HEK293T (cell line): ENCODE results near the gene KBTBD6.

Source experiments
- CTCF ChIA-PET: fragments of 350-600 bp; formaldehyde crosslinking; extraction: SDS; loops from one replicate; lab custom pipeline; 2021; ENCODE audit warnings: antibody characterized with exemption, inconsistent platforms; lab: Yijun Ruan, JAX
- POLR2A ChIA-PET: fragments of 350-600 bp; formaldehyde crosslinking; extraction: SDS; loops from one replicate; lab custom pipeline; 2020; ENCODE audit warnings: antibody characterized with exemption, inconsistent platforms; lab: Yijun Ruan, JAX
- DNase-seq: peaks from one replicate; pipeline ENCODE4 v3.0.0; 2012; ENCODE audit warnings: mixed read lengths; ENCODE audit errors: extremely low spot score
- ARNT ChIP-seq: fragments of 450-650 bp; IDR thresholded peaks from 2 replicates; pipeline ENCODE4 v1.6.1; 2017; ENCODE audit warnings: mild to moderate bottlenecking
- BHLHE40 ChIP-seq: fragments of 450-650 bp; IDR thresholded peaks from 2 replicates; pipeline ENCODE4 v1.6.1; 2016; ENCODE audit warnings: mild to moderate bottlenecking, moderate library complexity, borderline replicate concordance
- CTBP1 ChIP-seq: fragments of 450-650 bp; IDR thresholded peaks from 2 replicates; pipeline ENCODE4 v1.6.1; 2016; ENCODE audit warnings: borderline replicate concordance
- ELF4 ChIP-seq: fragments of 450-650 bp; IDR thresholded peaks from 2 replicates; pipeline ENCODE4 v1.6.1; 2017; ENCODE audit warnings: antibody characterized with exemption
- FOXA1 ChIP-seq: fragments of 450-650 bp; IDR thresholded peaks from 2 replicates; pipeline ENCODE4 v1.6.1; 2016; ENCODE audit warnings: mild to moderate bottlenecking
- FOXK2 ChIP-seq: fragments of 450-650 bp; IDR thresholded peaks from 2 replicates; pipeline ENCODE4 v1.6.1; 2016; ENCODE audit warnings: mild to moderate bottlenecking
- FOXM1 ChIP-seq: fragments of 450-650 bp; IDR thresholded peaks from 2 replicates; pipeline ENCODE4 v1.6.1; 2017; ENCODE audit warnings: mild to moderate bottlenecking, borderline replicate concordance
- HDGF ChIP-seq: fragments of 450-650 bp; IDR thresholded peaks from 2 replicates; pipeline ENCODE4 v1.6.1; 2017; ENCODE audit warnings: antibody characterized with exemption, borderline replicate concordance
- L3MBTL2 ChIP-seq: fragments of 450-650 bp; conservative IDR thresholded peaks from 2 replicates; pipeline ENCODE4 v1.6.1; 2016; ENCODE audit warnings: mild to moderate bottlenecking
- LEF1 ChIP-seq: fragments of 450-650 bp; IDR thresholded peaks from 2 replicates; pipeline ENCODE4 v1.6.1; 2017; ENCODE audit warnings: mild to moderate bottlenecking, borderline replicate concordance
- NFRKB ChIP-seq: fragments of 450-650 bp; IDR thresholded peaks from 2 replicates; pipeline ENCODE4 v1.6.1; 2016; ENCODE audit warnings: mild to moderate bottlenecking, moderate library complexity
- SP1 ChIP-seq: fragments of 450-650 bp; IDR thresholded peaks from 2 replicates; pipeline ENCODE4 v1.6.1; 2017
- SUZ12 ChIP-seq: fragments of 450-650 bp; IDR thresholded peaks from 2 replicates; pipeline ENCODE4 v1.6.1; 2016; ENCODE audit warnings: mild to moderate bottlenecking
- TARDBP ChIP-seq: fragments of 450-650 bp; IDR thresholded peaks from 2 replicates; pipeline ENCODE4 v1.6.1; 2016
- ZNF384 ChIP-seq: fragments of 450-650 bp; IDR thresholded peaks from 2 replicates; pipeline ENCODE4 v1.6.1; 2016
- TF ChIP-seq, protein P1 (sequence below): fragments of 450-650 bp; IDR thresholded peaks from 2 replicates; pipeline ENCODE4 v1.6.1; 2016

KBTBD6 gene

DNA sequence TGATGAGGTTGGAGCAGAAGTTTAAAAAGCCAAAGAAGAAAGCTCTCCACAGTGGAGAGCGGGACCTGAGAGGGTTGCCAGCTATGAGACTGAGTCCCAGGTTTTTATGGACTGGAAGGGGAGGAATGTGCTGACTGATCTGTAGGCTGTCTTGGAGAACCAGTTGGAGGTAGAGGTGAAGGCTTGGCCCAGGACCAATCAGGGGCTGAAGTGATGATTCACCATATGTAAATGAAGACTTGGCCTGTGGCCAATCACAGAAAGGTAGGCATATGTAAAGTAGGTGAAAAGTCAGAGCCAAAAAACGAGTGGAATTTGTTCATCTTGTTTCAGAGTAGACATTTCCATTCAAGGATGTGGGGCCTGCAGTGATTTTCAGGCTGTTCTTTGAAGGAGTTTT lies 17.5 kb upstream of the KBTBD6 start:
- DNase-seq: no peak
- POLR2A ChIA-PET: no interaction called here
- CTCF ChIA-PET: no interaction called here
- TF ChIP-seq SP1 (no peak), FOXA1 (no peak), HDGF (no peak), ARNT (no peak), FOXM1 (no peak), TARDBP (no peak), FOXK2 (no peak), ZNF384 (no peak), L3MBTL2 (no peak), SUZ12 (no peak), ELF4 (no peak), LEF1 (no peak)
- TF ChIP-seq, protein P1, sequence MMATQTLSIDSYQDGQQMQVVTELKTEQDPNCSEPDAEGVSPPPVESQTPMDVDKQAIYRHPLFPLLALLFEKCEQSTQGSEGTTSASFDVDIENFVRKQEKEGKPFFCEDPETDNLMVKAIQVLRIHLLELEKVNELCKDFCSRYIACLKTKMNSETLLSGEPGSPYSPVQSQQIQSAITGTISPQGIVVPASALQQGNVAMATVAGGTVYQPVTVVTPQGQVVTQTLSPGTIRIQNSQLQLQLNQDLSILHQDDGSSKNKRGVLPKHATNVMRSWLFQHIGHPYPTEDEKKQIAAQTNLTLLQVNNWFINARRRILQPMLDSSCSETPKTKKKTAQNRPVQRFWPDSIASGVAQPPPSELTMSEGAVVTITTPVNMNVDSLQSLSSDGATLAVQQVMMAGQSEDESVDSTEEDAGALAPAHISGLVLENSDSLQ: no peak

DNA sequence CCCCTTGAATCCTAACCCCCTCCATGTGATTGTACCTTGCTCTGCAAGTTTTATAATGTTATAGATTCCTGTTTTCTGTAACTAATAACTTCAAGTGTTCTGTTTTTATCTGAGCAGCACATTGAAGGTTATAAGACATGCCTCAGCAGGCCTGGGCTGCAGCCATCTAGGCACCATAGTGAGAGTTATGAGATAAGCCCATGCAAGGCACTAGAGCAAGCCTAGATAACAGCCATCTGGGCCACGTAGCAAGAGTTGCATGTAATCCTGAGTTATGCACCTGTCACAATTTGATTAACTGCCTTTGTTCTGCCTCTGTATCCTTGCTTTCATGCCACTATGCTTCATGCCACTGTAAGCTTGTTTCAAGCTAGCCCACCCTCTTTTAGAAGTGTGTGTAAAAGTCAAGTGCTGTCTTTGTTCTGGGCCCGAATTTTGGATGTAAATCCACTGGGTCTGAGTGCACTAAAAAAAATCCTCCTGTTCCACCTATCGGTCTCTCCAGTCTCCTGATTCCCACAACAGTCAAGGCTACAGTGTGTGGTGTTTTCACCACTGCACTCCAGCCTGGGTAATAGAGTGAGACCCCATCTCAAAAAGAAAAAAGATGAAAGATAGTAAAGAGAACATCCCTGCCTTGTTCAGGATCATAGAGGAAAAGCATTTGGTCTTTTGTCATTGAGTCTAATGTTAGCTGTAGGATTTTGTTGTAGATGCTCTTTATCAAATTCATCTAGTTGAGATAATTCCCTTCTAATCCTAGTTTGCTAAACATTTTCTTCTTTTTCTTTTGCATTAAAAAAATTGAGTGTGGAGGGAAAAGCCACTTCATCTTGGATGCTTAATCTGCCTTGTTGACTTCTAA lies 16.0 kb upstream of the KBTBD6 start:
- TF ChIP-seq NFRKB (no peak), ELF4 (no peak), FOXK2 (no peak), L3MBTL2 (no peak), ZNF384 (no peak), FOXM1 (no peak), CTBP1 (no peak), BHLHE40 (no peak), ARNT (no peak), LEF1 (no peak), TARDBP (no peak), FOXA1 (no peak)
- ChIA-PET CTCF (no interaction called here), POLR2A (no interaction called here)
- DNase-seq: no peak

DNA sequence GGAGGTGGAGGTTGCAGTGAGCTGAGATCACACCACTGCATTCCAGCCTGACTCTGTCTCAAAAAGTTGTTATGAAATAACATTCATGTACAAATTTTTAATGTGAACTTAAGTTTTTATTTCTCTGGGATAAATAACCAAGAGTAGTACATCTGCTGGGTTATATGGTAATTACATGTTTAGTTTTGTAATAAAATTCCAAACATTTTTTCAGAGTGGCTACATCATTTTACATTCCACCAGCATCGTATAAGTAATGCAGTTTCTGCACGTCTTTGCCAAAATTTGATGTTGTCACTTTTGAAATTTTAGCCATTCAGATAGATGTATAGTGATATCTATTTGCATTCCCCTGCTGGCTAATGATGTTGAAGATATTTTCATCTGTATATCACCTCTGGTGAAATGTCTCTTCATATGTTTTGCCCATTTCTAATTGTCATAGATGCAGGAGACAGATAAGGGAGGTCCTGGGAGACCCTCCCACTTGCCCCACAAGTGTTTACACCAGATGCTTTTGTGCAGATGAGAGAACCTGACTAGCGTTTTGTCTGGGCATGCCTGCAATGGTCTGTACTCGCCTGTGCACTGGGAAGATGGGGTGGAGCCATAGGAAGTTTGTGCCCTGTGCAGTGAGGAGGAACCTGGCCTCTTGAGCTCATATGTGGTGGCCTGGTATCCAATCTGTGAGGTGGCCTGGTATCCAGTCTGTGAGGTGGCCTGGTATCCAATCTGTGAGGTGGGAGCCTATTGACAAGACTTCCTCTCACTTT lies 12.7 kb upstream of the KBTBD6 start:
- POLR2A ChIA-PET: no interaction called here
- DNase-seq: no peak
- CTCF ChIA-PET: no interaction called here
- TF ChIP-seq ELF4 (no peak), ARNT (no peak), HDGF (no peak), ZNF384 (no peak), CTBP1 (no peak), SP1 (no peak), LEF1 (no peak), SUZ12 (no peak), L3MBTL2 (no peak), FOXM1 (no peak), FOXA1 (no peak), NFRKB (no peak), FOXK2 (no peak), TARDBP (no peak), BHLHE40 (no peak)
- TF ChIP-seq, protein P1: no peak

DNA sequence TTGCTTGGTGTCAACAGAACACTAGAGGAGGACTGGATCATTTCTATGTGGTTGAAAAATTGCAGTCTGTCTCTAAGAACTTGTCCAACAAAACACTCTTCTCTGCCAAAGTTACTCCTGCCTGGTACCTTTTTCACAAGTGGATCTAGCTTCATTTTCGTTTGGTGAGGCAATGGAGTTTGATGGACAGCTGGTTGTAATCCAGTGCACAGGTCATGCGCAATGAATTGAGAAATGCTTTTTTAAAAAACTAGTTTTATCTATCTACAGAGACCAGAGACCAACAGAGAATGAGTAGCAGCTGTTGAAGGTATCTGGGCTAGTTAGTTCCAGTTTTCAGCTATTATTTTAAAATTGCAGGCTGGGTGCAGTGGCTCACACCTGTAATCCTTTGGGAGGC lies 12.0 kb upstream of the KBTBD6 start:
- TF ChIP-seq BHLHE40: no peak
- TF ChIP-seq HDGF: no peak
- no peak for TF ChIP-seq SP1
- ChIA-PET CTCF (no interaction called here), POLR2A (no interaction called here)
- DNase-seq: no peak

DNA sequence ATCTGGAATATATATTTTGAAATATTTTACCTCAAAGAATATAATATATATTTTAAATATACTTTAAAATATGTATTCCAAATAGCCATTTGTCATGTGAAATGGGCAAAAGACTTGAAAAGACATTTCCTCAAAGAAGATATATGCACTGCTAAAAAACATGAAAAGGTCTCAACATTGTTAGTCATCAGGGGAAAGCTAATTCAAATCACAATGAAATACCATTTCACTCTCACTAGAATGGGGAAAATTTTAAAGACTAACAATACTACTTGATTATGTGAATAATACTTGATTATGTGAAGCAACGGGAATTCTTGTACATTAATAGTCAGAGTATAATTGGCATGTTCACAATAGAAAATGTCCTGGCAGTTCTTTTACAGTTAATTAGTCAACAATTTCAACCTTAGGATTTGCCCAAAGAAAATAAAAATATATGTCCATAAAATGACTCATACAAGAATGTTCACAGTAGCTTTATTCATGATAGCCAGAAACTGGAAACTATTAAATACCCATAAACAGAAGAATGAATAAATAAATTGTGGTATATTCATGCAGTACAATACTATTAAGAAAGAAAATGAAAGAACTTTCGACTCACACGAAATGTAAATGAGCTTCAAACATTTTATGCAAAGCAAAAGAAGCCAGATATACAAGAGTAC lies 6.8 kb upstream of the KBTBD6 start:
- ChIA-PET CTCF (no interaction called here), POLR2A (no interaction called here)
- TF ChIP-seq FOXM1 (no peak), ZNF384 (no peak), BHLHE40 (no peak), LEF1 (no peak), L3MBTL2 (no peak), TARDBP (no peak), SP1 (no peak), FOXK2 (no peak)
- DNase-seq: no peak

DNA sequence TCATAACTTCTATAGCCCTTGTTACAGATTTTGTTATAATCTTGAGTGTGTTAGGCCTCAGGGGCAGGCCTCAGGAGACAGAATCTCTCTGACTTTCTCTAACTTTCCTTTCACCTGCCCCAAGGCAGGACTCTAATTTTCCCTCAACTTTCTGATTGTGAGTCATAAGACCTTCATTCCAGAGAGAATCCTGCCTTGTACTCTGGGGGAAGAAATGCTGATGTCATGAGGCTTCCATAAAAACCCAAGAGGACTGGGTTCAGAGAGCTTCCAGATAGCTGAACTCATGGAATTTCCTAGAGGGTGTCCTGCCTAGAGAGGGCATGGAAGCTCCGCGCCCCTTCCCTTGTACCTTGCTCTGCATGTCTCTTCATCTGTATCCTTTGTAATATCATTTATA lies 5.3 kb upstream of the KBTBD6 start:
- TF ChIP-seq ARNT (no peak), FOXA1 (no peak), NFRKB (no peak), ELF4 (no peak), FOXM1 (no peak), ZNF384 (no peak), CTBP1 (no peak), SP1 (no peak), HDGF (no peak)
- TF ChIP-seq, protein P1: no peak
- POLR2A ChIA-PET: no interaction called here
- no peak for DNase-seq
- CTCF ChIA-PET: no interaction called here
